ENCODE data around the gene INPP5J. TPM values are rescaled to one million over a fixed set of nuclear protein-coding genes. Genes with fewer than 3 reads are reported as not detected.

The INPP5J gene
- total and polyA plus RNA-seq, 2 of the 13 experiments (the other 11 are each of a cell fraction or from before 2014, with no cell fraction given), result 0.24 to 1.1 TPM

DNA sequence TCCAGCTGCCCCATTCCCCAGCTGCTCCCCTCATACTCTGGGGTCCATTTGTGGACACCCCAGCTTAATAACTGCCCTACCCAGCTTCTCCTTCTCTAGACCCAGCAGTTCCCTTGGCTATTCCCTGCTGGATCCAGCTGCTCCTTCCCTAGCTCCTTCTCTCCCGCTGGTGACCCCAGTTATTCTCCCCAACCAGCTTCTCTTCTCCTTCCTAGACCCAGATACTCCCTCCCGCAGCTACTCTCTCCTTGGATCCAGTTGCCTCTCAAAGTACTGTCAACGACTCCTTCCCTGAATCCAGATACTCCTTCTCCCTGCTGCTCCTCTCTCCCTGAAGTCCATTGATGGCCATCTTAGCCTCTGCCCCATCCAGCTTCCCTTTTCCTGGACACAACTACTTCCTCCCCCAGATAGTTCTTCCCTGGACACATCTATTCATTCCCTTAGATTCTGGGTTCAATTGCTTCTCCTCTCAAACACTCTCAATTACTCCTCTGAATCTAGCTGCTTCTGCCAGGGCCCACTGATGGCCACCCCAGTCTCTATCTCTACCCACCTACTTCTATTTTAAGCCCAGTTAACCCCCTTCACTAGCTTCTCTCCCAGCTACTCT, 27.0 kb upstream of the INPP5J start:
- 93% methylated on average over 3 of the region's 3 CpGs for WGBS (ENCODE audit: low lambda C conversion rate)
- H4K20me1 ChIP-seq (ENCODE audit: insufficient read depth, low read length), result no peaks in the 10 kb centered on the region
- no peak for ATAC-seq

DNA sequence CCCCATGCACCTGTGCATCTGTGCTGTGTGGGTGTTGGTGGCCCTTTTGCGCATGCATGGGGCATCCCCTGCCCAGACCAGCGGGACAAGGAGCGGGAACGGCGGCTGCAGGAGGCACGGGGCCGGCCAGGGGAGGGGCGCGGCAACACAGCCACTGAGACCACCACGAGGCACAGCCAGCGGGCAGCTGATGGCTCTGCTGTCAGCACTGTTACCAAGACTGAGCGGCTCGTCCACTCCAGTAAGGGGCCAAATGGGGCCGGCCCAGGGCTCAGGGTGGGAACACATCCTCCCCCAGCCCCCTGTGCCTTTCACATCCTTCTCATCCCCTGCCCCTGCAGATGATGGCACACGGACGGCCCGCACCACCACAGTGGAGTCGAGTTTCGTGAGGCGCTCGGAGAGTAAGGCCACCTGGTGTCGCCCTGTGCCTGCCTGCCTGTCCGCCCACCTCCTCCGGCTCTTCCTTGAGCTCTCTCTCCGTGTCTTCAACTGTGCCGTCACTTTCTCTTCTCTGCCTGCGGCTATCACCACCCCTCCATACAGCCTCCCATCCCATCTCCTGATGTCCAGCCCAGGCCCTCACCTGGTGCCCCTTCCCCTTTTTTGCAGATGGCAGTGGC, 26.0 kb upstream of the INPP5J start:
- Histone ChIP-seq H4K20me1 (ENCODE audit: insufficient read depth, low read length) (no peaks in the 10 kb centered on the region), H3K9me3 (ENCODE audit: low read length) (no peaks in the 10 kb centered on the region), H3K9ac (ENCODE audit: insufficient read depth, low read depth, low read length) (no peak overlapping the region), H3K27ac (ENCODE audit: extremely low read length, insufficient read depth, low read length) (no peak overlapping the region), H3K4me1 (ENCODE audit: insufficient read depth, low read length) (peaks cover 6% of the 10 kb centered on the region), H3K4me3 (replicated peaks in 1 of 3; ENCODE audit: insufficient read depth in 1 of 3, low read depth in 2 of 3, low read length in 3 of 3) (no peak overlapping the region), H3K36me3 (replicated peaks in 1 of 2; ENCODE audit: control insufficient read depth in 1 of 2, insufficient read depth in 2 of 2, low read length in 2 of 2) (peaks cover 27 to 49% of the 10 kb centered on the region in 2 experiments; a peak in 4 of 5 replicates), H3K79me2 (ENCODE audit: insufficient read depth, low read length) (no peaks in the 10 kb centered on the region), H3K4me2 (ENCODE audit: low read depth, low read length) (no peak overlapping the region), H2AFZ (ENCODE audit: low read length) (no peak overlapping the region), H3K27me3 (ENCODE audit: control insufficient read depth in 1 of 2, insufficient read depth in 2 of 2, low read length in 2 of 2) (no peaks in the 10 kb centered on the region)
- no peak for DNase-seq (ENCODE audit: low spot score)
- ChIA-PET POLR2A (no interaction called here), CTCF (ENCODE audit: low intra/inter-chr PET ratio, low total read pairs) (no interaction called here)
- 99% methylated on average over 21 of the region's 27 CpGs for WGBS (ENCODE audit: low lambda C conversion rate)
- ATAC-seq, result no peak
- FAIRE-seq, result no peak
- in situ Hi-C loops (cut with HindIII; ENCODE audit: extremely low pct_ligation_motif_present, low pct_unique_long_range_greater_than_20kb), result no loop called here
- intact Hi-C loops (cut with micrococcal nuclease; ENCODE audit: unreplicated experiment), result no loop called here
- BruUV-seq (replicated peaks), result no TSS peak
- TF ChIP-seq, protein P1, sequence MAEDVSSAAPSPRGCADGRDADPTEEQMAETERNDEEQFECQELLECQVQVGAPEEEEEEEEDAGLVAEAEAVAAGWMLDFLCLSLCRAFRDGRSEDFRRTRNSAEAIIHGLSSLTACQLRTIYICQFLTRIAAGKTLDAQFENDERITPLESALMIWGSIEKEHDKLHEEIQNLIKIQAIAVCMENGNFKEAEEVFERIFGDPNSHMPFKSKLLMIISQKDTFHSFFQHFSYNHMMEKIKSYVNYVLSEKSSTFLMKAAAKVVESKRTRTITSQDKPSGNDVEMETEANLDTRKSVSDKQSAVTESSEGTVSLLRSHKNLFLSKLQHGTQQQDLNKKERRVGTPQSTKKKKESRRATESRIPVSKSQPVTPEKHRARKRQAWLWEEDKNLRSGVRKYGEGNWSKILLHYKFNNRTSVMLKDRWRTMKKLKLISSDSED (CRISPR knock-in tag; IDR thresholded peaks at IDR 0.05), result no peak
- no peak for TF ChIP-seq SIN3A (IDR thresholded peaks at IDR 0.05; ENCODE audit: borderline replicate concordance, low read depth, low read length)
- no peak for TF ChIP-seq RAD21 (CRISPR knock-in tag; IDR thresholded peaks at IDR 0.05)
- TF ChIP-seq ZNF280D (CRISPR knock-in tag; IDR thresholded peaks at IDR 0.05), result no peak
- no peak for TF ChIP-seq YEATS2 (CRISPR knock-in tag; IDR thresholded peaks at IDR 0.05; ENCODE audit: borderline replicate concordance)
- no peak for TF ChIP-seq HCFC1 (IDR thresholded peaks at IDR 0.05; ENCODE audit: low read depth, low read length)
- TF ChIP-seq ZNF773 (CRISPR knock-in tag; IDR thresholded peaks at IDR 0.05; ENCODE audit: borderline replicate concordance), result no peak
- TF ChIP-seq TRIM24 (CRISPR knock-in tag; IDR thresholded peaks at IDR 0.05), result no peak

More for the DNA sequence above, 27.0 kb upstream of the INPP5J start:
- ChIA-PET CTCF (ENCODE audit: low intra/inter-chr PET ratio, low total read pairs) (no interaction called here), POLR2A (interaction anchor here (1.1 kb wide), 1 partner anchor 127 kb away, joined by 3 read pairs; the partner anchor contains the start of gene MORC2)
- H3K36me3 ChIP-seq (replicated peaks in 1 of 2; ENCODE audit: control insufficient read depth in 1 of 2, insufficient read depth in 2 of 2, low read length in 2 of 2), result peaks cover 33 to 58% of the 10 kb centered on the region in 2 experiments; a peak in 4 of 5 replicates
- TF ChIP-seq RFX5 (IDR thresholded peaks at IDR 0.05; ENCODE audit: low read depth, low read length), result no peak
- no peak for TF ChIP-seq ZNF605 (CRISPR knock-in tag; IDR thresholded peaks at IDR 0.05)
- no peak for TF ChIP-seq ONECUT2 (CRISPR knock-in tag; IDR thresholded peaks at IDR 0.05)
- no peak for TF ChIP-seq ZNF841 (CRISPR knock-in tag; IDR thresholded peaks at IDR 0.05; ENCODE audit: borderline replicate concordance)
- TF ChIP-seq MAF1 (CRISPR knock-in tag; IDR thresholded peaks at IDR 0.05; ENCODE audit: borderline replicate concordance), result no peak
- no peak for TF ChIP-seq ZNF432 (CRISPR knock-in tag; IDR thresholded peaks at IDR 0.05; ENCODE audit: borderline replicate concordance)
- TF ChIP-seq ZNF30 (CRISPR knock-in tag; IDR thresholded peaks at IDR 0.05), result no peak
- TF ChIP-seq ZNF563 (CRISPR knock-in tag; IDR thresholded peaks at IDR 0.05), result no peak
- H3K79me2 ChIP-seq (ENCODE audit: insufficient read depth, low read length), result no peaks in the 10 kb centered on the region
- DNase-seq (ENCODE audit: low spot score) (no peak), FAIRE-seq (no peak)
- H3K9me3 ChIP-seq (ENCODE audit: low read length), result no peaks in the 10 kb centered on the region
- BruUV-seq (replicated peaks), result no TSS peak
- no peak overlapping the region for H3K27ac ChIP-seq (ENCODE audit: extremely low read length, insufficient read depth, low read length)
- H3K9ac ChIP-seq (ENCODE audit: insufficient read depth, low read depth, low read length), result no peak overlapping the region
- H3K4me1 ChIP-seq (ENCODE audit: insufficient read depth, low read length), result no peaks in the 10 kb centered on the region
- in situ Hi-C loops (cut with HindIII; ENCODE audit: extremely low pct_ligation_motif_present, low pct_unique_long_range_greater_than_20kb) (no loop called here), intact Hi-C loops (cut with micrococcal nuclease; ENCODE audit: unreplicated experiment) (no loop called here)
- H3K27me3 ChIP-seq (ENCODE audit: control insufficient read depth in 1 of 2, insufficient read depth in 2 of 2, low read length in 2 of 2), result no peaks in the 10 kb centered on the region
- H3K4me3 ChIP-seq (replicated peaks in 1 of 3; ENCODE audit: insufficient read depth in 1 of 3, low read depth in 2 of 3, low read length in 3 of 3), result no peak overlapping the region
- H3K4me2 ChIP-seq (ENCODE audit: low read depth, low read length), result no peak overlapping the region
- no peak overlapping the region for H2AFZ ChIP-seq (ENCODE audit: low read length)
